ENCODE measurements around the gene DGKI.

The DGKI gene

GRCh38 chr7:137609500-137609899 is 237.3 kb downstream of the DGKI start:
- DNase-seq (ENCODE audit: extremely low read depth in 1 of 2, low read depth in 1 of 2): no peak

GRCh38 chr7:137606061-137606674 is 240.6 kb downstream of the DGKI start:
- no peak for DNase-seq (ENCODE audit: extremely low read depth in 1 of 2, low read depth in 1 of 2)

GRCh38 chr7:137603043-137603442 is 243.7 kb downstream of the DGKI start:
- no peak for DNase-seq (ENCODE audit: extremely low read depth in 1 of 2, low read depth in 1 of 2)

- no peak for DNase-seq (ENCODE audit: extremely low read depth in 1 of 2, low read depth in 1 of 2)
These were observed 245.1 kb downstream of the DGKI start for GRCh38 chr7:137601642-137602041.

- no peak for DNase-seq (ENCODE audit: extremely low read depth in 1 of 2, low read depth in 1 of 2)
These were observed 248.9 kb downstream of the DGKI start for GRCh38 chr7:137597856-137598255.

- no peak for DNase-seq (ENCODE audit: extremely low read depth in 1 of 2, low read depth in 1 of 2)
These were observed 253.6 kb downstream of the DGKI start for GRCh38 chr7:137593115-137593711.

GRCh38 chr7:137592232-137592896 is 254.4 kb downstream of the DGKI start:
- DNase-seq (ENCODE audit: extremely low read depth in 1 of 2, low read depth in 1 of 2): no peak

GRCh38 chr7:137591421-137591837 is 255.3 kb downstream of the DGKI start:
- DNase-seq (ENCODE audit: extremely low read depth in 1 of 2, low read depth in 1 of 2): no peak

GRCh38 chr7:137590756-137591305 is 255.9 kb downstream of the DGKI start:
- DNase-seq (ENCODE audit: extremely low read depth in 1 of 2, low read depth in 1 of 2): no peak

- no peak for DNase-seq (ENCODE audit: extremely low read depth in 1 of 2, low read depth in 1 of 2)
These were observed 256.6 kb downstream of the DGKI start for GRCh38 chr7:137590071-137590755.

GRCh38 chr7:137587326-137587725 is 259.4 kb downstream of the DGKI start:
- no peak for DNase-seq (ENCODE audit: extremely low read depth in 1 of 2, low read depth in 1 of 2)

GRCh38 chr7:137585591-137585990 is 261.2 kb downstream of the DGKI start:
- no peak for DNase-seq (ENCODE audit: extremely low read depth in 1 of 2, low read depth in 1 of 2)

- DNase-seq (ENCODE audit: extremely low read depth in 1 of 2, low read depth in 1 of 2): no peak
These were observed 263.6 kb downstream of the DGKI start for GRCh38 chr7:137583172-137583571.

GRCh38 chr7:137579913-137580640 is 266.7 kb downstream of the DGKI start:
- no peak for DNase-seq (ENCODE audit: extremely low read depth in 1 of 2, low read depth in 1 of 2)

- DNase-seq (ENCODE audit: extremely low read depth in 1 of 2, low read depth in 1 of 2): no peak
These were observed 268.2 kb downstream of the DGKI start for GRCh38 chr7:137578541-137578940.

GRCh38 chr7:137577184-137577583 is 269.6 kb downstream of the DGKI start:
- no peak for DNase-seq (ENCODE audit: extremely low read depth in 1 of 2, low read depth in 1 of 2)

- no peak for DNase-seq (ENCODE audit: extremely low read depth in 1 of 2, low read depth in 1 of 2)
These were observed 270.3 kb downstream of the DGKI start for GRCh38 chr7:137576481-137576880.

GRCh38 chr7:137574812-137575211 is 272.0 kb downstream of the DGKI start:
- DNase-seq (ENCODE audit: extremely low read depth in 1 of 2, low read depth in 1 of 2): no peak

- no peak for DNase-seq (ENCODE audit: extremely low read depth in 1 of 2, low read depth in 1 of 2)
These were observed 274.6 kb downstream of the DGKI start for GRCh38 chr7:137572056-137572784.

- DNase-seq (ENCODE audit: extremely low read depth in 1 of 2, low read depth in 1 of 2): no peak
These were observed 282.1 kb downstream of the DGKI start for GRCh38 chr7:137564677-137565076.

Data from stimulated activated CD8-positive, alpha-beta memory T cell treated with anti-CD3 and anti-CD28 coated beads, Interleukin-7, amount 100 ng/mL, for 48 hours (primary cell).